GM21526 (cell line): ENCODE measurements around the gene KIF26A.

Experiments used
- ATAC-seq: cut with Tn5 transposase; IDR thresholded peaks from one replicate; pipeline ENCODE4 v1.9.1; 2021; ENCODE audit warnings: moderate library complexity; ENCODE audit not compliant: unreplicated experiment, low FRiP score

KIF26A gene

DNA sequence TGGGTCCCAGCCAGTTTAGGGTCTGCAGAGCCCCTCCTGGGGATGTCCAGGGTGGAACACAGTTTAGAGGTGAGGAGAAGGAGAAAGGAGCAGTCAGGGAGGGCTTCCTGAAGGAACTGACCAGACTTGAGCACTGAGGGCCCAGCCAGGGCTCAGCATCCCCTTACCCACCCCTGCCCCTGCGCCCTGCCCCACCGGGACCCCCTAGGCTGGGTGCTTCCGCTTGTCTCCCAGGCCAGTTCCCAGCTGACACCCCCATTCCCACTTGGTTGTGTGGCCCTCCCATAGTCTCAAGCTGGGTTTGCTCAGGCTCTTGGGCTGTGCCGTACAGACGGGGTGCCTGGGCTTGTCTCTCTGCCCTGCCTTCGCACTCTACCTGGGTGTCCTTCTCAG, 26.3 kb upstream of the KIF26A start:
- no peak for ATAC-seq

DNA sequence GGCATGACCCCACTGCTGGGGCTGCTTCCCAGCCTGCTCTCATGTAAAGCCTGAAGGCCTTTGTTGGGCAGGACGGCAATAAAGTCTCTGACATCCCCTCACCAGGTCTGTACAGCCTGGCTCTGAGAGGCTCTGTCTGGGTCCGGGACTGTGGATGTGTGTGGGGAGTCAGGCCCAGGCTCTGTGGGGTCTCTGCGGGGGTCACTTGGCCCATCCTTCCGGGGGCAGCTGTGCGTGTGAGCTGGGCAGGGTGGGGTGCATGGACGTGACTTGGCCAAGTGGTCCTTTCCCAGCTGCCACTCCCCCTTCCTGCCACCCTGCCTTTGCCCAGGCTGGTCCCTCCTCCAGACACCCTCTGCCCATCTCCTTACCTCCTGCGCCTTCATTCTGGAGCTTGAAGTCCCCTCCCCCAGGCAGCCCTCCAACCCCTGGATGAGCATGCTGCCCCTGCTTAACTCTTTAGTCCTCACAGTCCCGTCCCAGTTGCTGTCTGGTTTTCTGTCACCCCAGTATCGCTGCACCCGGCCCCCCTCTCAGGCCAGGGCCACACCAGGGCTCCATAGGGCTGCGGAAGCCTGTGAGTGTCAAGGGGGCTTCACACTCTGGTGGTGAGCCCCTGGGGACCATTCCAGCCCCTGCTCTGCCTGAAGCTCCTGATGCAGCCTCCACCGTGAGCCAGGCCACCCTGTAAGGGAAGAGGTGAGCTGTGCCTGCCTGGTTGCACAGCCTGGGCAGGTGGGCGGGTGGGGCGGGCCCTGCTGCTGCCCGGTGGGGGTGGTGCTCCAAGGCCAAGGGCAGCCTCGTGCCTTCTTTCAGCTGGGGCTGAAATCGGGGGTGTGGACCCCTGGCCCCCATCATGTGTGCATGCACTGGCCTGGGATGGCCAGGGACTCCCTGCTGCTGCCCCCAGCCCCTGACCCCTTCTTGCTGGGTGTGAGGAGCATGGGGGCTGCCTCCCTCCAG, 25.5 kb upstream of the KIF26A start:
- ATAC-seq = no peak

DNA sequence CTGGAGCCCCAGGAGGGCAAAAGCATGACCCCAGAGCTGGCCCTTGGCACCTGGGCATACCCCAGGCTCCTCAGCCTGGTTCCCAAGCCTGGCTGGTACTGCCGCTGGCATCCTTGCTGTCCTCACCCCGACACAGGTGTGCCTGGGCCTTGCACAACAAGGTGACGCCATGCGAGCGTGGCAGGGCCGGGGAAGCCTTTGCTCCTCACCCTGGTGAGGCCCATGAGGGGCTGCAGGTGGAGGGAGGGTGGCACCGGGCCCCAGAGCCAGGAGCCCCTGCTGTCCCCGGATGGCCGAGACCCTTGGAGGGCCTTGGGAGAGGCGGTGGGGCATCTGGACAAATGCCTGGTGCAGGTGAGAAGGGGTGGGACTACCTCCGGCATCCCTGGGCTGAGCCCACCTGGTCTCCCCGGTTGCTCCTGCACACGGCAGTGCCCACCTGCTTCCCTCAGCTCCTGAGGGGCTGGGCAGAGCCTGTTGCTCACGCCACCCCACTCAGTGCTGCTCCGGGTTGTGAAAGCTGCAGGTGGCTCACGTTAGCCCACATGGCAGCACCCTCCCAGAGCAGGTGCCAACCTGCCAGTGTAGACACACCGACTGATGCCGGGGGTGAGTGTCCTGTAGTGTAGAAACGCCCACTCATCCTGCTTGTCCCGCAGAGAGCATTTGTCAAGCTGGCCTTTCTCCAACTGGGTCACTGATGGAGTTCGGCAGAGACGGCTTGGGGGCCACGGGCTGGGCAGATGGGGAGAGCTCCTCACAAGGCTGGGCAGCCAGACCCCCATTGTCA, 24.6 kb upstream of the KIF26A start:
- no peak for ATAC-seq

DNA sequence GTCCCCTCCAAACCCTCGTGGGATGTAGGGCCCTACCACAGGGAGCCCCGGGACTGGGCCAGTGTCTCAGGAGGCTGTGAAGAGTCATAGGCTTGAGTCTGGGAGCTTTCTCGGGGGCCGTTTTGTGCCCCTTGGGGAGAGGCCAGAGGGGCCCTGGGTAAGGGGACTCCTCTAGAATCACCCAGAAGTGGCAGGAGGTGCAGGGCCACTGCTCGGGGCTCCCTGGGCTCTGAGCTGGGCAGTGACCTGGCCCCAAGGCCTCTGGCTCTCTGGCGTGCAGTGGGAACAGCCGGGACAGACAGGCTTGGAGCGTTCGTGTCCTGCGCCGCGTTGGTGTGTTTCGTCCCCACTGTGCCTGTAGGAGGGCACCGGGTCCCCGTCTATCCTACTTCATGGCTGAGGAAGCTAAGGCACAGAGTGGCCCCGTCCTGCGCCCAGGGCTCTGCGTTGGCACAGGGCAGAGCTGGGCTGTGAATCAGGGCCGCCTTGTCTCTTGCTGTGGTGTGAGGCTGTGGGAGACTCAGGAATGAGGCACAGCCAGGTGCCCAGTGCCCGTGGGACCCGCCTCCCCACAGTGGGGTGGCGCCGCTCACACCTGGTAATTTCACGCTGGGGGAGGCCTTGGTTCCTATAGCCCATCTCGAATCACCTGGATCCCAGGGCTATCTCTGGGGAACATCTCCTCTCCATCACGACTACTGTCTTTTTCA, 23.8 kb upstream of the KIF26A start:
- no peak for ATAC-seq

DNA sequence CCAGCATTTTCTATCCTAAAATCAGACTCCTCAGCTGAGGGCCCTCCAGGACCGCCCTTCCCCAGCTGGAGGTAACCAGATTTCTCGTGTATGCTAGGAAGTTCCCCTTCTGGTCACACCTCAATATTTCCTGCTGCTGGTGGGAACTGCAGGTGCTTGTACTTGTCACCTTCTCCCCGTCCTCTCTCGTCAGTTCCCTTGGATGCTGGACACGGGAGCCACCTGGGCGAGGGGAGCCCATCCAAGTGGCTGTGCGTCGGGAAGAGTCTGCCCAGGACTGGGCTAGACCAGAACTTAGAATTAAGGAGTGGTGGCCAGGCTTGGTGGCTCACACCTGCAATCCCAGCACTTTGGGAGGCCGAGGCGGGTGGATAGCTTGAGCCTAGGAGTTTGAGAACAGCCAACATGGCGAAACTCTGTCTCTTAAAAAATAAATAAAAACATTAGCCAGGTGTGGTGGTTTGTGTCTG, 23.2 kb upstream of the KIF26A start:
- ATAC-seq = no peak

DNA sequence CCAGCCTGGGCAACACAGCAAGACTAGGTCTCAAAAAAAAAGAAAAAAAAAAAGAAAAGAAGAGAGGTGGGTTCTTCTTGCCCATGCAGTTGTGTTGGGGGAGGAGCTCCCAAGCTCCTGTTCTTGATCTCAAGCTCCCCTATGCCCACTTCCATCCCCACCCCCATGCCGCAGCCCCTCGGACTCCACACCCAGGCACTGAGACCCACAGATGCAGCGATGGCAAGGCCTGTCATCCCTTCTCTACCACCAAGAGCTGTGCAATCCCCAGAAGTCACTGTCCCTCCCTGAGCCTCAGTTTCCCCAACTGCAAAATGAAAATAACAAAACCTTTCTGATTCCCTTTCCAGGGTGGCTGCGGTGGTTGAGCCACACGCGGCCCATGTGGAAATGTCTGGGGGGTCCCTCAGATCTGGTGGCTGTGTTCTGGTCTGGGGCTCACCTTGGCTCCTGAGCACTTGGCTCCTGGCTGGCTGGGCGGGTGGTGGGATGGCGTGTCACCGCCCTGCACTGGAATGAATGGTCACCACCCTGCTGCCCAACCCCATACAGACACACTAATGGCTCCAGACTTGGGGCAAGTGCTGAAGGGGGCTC, 22.6 kb upstream of the KIF26A start:
- ATAC-seq = no peak

DNA sequence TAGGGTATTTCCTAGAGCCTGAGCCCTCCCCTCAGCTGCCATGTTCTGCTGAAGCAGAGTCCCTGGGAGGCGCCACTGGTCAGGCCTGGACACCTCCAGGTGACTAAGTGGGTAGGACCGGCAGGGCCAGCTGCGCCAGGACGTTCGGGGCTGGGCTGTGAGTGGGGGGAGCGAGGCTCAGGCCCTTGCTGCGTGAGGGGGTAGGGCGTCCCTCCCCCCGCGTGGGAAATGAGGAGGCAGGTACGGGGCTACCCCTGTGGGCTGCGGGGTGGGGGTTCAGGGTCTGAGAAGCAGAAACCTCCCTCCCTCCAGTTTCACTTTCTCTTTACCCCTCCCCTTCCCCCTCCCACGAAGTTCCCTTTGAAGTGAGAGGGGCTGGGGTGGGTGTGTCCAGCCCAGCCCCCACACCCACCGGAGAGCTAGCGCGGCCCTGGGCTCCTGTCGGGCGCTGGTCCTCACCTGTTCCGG, 22.1 kb upstream of the KIF26A start:
- no peak for ATAC-seq

DNA sequence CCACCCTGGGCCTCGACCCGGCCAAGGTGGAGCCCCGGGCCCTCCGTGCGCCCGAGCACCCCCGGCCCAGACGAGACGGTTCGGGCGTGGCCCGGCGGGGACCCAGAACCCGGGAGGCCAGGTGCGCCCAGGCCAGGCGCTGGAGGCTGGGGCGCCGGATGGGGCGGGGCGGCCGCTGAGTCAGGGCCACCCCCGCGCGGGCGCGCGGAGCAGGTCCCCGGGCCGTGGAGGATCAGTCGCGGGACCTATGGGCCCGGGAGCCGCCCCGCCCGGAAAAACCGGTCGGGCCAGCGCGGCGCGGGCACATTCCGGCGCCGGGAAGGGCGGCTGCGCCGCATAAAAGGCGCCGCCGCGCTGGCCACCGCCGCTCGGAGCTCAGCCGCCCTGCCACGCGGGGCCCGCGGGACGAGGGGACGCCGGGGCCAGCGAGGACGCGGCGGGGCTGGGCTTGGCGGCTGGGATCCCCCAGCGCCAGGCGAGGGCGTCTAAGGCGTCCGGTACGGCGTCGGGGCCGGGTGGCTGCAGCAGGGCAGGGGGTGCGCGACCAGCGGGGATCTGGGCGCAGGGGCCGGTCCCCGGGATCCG, 21.5 kb upstream of the KIF26A start:
- no peak for ATAC-seq

DNA sequence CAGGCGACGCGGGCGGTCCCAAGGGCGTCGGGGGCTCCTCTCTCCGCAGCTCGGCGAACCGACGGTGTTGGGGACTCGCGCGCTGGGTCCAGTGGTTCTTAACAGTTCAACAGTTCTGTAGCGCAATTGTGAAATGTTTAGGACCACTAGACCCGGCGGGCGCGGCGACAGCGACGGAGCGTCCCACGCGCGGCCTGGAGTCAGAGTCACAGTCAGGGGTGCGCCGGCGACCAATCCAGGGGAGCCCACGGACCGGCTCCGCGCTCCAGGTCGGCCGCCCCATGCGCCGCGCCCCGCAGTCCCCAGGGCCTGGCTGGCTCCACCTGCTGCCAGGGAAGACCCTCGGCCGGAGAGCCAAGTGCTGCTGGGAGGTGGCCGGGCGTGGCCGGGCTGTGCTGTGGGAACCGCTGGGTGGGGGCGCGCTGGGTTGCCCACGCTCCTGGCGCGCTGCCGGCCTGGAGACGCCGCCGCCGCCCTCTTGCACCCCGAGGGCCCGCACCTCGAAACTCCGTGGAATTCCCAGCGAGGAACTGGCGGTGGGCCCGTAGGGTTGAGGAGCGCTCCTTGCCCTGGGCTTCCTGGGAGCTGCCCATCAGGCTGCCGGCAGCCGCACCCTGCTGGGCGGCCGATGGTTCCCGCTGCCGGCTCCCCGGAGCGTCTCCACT, 20.9 kb upstream of the KIF26A start:
- no peak for ATAC-seq

DNA sequence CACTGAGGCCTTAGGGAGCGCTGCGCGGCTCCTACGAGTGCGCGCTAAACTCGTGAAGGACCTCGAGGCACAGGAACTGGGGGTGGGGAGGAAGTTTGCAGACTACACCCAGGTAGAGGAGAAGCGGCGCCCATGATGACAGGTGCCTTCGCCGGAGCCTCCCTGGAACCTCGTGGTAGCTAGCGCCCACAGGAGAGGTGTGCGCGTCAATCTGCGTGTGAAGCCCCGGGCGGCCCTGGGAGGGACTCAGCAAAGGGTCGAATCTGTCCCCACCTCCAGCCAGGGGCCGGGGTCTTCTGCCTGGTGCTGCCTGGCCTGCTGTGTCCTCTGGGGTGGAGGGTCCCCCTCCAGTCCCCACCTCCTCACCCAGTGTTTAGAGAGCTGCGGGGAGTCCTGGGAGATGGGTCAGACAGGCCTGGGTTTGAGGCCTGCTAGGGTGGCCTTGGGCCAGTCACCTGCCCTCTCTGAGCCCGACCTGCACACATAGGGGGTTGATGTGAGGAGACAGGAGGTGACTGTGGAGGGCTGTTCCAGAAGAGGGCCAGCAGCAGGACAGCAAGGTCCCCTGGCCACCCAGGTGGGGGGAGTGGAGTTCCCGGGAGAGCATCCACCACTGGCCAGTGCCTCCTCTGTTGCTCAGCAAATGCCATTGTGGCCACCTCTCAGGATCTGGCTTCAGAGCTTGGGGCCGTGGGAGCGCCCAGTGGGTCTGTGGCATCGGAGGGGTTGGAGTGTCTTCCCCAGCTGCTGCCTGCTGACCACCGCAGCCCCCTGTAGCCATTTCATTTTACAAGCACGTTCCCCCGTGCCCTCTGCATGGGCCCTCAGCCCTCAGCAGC, 20.2 kb upstream of the KIF26A start:
- ATAC-seq = no peak

DNA sequence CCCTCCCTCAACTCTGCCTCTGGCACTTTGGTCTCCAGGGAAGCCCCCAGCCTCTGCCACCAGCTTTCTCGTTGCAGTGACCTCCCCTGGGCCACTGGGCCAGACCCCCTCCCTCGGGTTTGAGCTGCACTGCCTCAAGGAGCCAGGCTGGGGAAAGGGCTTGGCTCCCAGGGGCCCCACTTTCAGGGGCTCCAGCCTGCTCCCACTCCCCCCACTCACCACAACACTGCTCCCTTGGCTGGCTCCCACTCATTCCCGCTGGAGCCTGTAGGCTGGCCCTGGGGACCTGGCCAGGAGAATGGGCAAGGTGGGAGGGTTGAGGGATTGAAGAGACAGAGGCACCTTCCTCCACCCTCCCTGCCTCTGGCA, 19.3 kb upstream of the KIF26A start:
- no peak for ATAC-seq

DNA sequence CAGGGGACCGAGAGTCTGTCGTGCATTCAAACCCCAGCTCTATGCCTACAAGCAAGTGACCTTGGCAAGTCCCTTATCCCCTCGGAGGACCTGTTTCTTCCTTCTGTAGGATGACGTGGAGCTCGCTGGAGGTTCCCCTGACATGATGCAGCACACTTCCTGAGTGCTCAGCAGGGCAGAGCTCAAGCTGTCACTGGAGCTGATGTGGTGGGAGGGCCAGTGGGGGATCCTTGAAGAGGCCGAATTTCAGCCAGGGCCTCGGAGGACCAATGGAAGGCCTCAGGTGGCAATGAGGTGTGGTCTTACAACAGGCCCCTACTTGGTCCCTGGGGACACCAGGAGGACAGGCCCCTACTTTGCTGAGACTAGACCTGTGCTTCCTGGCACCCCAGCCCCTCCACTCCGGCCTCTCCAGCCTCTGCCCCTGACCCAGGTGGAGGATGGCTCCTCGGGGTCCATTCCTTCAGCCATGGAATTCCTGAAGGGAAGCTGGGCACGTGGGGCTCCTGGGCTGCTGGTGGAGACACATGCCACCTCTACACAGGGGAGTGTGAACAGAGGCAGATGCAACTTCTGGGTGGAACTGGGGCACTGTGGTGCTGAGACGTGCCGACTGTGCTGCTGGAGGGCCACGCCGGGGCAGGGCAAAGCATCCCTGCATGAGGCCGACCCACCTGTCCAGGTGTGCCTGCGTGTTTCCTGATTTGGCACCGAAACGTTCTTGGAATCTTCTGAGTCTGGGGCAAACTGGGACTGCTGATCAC, 18.7 kb upstream of the KIF26A start:
- no peak for ATAC-seq

DNA sequence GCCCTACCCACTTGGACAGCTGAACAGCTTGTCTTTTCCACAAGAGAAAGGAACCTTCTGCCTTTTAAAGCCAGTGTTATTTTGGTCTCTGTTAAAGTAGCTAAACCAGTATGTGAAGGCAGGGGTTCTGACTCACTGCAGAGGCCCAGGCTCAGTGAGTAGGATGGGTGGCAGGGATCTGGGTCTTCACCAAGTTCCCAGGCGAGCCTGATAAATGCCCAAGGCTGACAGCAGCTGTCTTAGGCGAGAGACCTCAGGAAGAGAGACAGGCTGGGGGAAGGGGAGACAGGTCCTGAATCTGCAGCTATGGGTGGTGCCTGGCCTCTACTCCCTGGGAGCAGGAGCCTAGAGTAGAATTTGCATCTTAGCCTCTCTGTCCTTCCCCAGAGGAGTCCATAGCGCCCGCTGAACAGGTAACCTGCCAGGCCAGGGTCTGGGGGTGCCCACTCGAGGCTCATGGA, 18.1 kb upstream of the KIF26A start:
- no peak for ATAC-seq

DNA sequence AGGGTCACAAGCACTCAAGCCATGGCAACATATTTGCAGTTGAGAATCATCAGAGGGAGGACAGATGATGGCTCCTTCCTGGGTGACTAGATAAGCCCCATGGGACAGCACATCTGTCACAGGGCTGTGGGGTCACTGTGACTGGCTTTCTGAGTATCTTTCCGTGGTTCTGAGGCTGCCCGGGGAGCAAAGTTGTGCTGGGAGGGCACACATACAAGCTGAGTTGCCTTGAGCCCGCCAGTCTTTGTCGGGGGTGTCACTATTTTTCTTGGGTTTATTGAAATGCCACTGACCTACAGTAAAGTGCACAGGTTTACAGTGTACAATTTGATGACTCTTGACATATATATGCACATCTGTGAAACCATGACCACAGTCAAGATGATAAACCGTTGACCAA, 17.2 kb upstream of the KIF26A start:
- no peak for ATAC-seq

DNA sequence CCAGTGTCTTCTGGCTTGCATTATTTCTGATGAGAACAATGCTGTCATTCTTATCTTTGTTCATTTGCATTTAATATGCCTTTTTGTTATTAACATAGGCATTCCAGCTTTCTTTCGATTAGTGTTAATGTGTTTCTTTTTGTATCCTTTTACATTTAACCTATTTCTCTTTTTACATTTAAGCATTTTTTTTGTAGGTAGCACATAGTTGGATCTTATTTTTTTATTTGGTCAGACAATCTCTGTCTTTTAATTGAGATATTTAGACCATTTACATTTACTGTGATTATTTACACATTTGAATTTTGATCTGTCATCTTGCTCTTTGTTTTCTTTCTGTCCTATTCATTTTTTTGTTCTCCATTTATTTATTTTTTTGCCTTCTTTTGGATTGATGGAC, 14.5 kb upstream of the KIF26A start:
- ATAC-seq = no peak

DNA sequence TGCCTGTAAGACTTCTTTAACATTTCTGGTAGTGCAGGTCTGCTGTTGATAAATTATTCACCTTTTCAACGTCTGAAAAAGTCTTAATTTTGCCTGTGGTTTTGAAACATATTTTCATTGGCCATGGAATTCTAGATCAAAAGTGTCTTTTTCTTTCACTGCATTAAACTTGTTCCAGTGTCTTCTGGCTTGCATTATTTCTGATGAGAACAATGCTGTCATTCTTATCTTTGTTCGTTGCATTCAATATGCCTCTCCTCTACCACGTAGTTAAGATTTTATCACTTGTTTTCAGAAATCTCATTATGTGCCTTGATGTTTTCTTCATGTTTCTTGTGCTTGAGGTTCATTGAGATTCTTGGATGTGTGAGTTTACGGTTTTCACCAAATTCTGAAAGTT, 13.4 kb upstream of the KIF26A start:
- no peak for ATAC-seq

DNA sequence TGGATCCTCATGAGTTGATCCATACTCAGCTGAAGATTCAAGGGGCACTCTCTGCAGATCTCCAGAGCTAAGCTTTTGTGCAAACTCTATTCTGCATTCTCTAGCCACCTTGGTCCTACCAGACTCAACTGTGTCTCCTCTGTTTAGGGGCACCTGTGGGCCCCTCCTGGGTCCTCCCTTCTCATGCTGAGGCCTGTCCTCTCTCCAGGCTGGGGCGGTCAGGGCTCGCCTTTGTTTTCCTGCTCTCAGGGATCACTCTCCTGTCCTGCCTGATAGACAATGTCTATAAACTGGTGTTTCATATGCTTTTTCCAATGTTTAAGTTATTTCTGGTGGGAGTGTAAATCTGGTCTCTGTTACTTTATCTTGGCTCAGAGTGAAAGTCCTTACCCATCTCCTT, 11.6 kb upstream of the KIF26A start:
- no peak for ATAC-seq

DNA sequence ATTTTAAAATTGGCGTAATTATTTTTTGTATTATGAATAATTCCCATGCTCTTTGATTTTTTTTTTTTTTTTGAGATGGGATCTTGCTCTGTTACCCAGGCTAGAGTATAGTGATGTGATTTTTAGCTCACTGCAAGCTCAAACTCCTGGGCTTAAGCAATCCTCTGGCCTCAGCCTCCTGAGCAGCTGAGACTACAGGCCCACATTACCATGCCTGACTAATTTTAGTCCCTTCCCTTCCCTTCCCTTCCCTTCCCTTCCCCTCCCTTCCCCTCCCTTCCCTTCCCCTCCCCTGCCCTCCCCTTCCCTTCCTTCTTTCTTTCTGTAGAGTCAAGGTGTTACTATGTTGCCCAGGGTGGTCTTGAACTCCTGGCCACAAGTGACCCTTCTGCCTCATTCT, 9.4 kb upstream of the KIF26A start:
- no peak for ATAC-seq
